ENCODE results near the gene EXD1. TPM values are rescaled to one million over a fixed set of nuclear protein-coding genes. Genes with fewer than 3 reads are reported as not detected.

EXD1 gene, protein sequence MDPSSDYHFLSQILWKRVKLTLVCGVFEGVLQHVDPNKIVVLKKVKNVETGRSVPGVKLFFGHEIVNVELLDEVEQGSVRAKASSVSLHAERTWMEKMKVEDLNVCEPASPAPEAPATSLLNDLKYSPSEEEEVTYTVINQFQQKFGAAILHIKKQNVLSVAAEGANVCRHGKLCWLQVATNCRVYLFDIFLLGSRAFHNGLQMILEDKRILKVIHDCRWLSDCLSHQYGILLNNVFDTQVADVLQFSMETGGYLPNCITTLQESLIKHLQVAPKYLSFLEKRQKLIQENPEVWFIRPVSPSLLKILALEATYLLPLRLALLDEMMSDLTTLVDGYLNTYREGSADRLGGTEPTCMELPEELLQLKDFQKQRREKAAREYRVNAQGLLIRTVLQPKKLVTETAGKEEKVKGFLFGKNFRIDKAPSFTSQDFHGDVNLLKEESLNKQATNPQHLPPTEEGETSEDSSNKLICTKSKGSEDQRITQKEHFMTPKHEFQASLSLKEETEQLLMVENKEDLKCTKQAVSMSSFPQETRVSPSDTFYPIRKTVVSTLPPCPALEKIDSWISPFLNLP
- not detected in 2 replicates for total RNA-seq

DNA sequence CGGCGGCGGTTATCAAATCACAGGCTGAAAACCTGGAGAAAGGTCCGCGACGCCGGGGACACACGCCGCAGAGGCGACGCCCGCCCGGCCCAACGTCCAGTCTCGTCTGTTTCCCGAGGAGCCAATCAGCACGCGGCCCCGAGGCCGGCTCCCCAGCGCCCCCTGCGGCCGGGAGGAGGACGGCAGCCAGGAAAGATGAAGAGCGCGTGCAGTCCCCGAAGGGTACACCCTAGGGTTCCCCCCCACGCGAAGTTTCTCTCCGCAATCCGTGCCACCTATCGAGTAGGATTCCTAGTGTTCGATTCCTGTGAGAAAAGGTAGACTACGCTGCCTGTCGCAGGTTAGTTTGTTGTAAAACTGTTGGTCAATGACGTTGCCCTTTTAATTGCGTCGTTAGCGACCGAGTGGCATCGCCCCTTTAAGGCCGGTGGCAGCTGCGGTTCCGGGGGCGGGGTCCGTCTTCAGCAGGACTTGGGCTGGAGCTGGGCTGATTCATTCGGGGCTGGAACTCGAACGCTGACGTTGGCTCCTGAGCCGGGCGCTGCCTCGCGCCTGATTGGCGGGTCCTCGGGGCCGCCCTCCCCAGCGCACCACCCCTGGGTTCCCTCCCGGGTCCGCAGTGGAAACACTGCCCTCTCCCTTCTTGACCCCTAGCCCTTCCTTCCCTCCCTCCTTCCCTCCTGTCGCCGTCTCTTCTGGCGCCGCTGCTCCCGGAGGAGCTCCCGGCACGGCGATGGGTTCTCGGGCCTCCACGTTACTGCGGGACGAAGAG lies at the start of gene EXD1, which contains the start of gene CHP1:
EXD1 (minus strand) TSS at position 108 of the 772 bp plus-strand sequence. CDS start 4,182 bp downstream, outside the sequence.
CHP1 (plus strand) TSS at position 619 of the 772 bp plus-strand sequence; CDS start at position 734, 115 bp downstream.
- H3K4me1 Mint-ChIP-seq = peaks cover 28% of the 10 kb centered on the region
- peak within 1 kb of the TSS; percentile 81 for H3K27ac Mint-ChIP-seq
- intact Hi-C loops (cut with micrococcal nuclease) = loop anchor here (1.0 kb wide), 9 partner anchors 28 to 324 kb away; partner anchors contain the start of genes CHAC1, INO80, NDUFAF1 and NUSAP1
- POLR2A ChIA-PET = interaction anchor here (0.5 to 2.5 kb wide), 22 partner anchors 9 to 1042 kb away, joined by 3 to 30 read pairs (median 3); partner anchors contain the start of genes C15orf62, CHAC1, GANC and INO80
- peaks cover 2% of the 10 kb centered on the region for H3K36me3 Mint-ChIP-seq (ENCODE audit: low read depth)
- peak; percentile 93 for DNase-seq
- CTCF ChIA-PET = interaction anchor here (0.6 to 1.6 kb wide), 9 partner anchors 23 to 324 kb away, joined by 3 to 6 read pairs (median 4); partner anchors contain the start of genes NUSAP1 and OIP5
- no peaks in the 10 kb centered on the region for H3K9me3 Mint-ChIP-seq
- H3K4me3 Mint-ChIP-seq = peak within 1 kb of the TSS; percentile 91
- ATAC-seq (ENCODE audit: low read depth) = peak; percentile 98
- TF ChIP-seq, protein P1, sequence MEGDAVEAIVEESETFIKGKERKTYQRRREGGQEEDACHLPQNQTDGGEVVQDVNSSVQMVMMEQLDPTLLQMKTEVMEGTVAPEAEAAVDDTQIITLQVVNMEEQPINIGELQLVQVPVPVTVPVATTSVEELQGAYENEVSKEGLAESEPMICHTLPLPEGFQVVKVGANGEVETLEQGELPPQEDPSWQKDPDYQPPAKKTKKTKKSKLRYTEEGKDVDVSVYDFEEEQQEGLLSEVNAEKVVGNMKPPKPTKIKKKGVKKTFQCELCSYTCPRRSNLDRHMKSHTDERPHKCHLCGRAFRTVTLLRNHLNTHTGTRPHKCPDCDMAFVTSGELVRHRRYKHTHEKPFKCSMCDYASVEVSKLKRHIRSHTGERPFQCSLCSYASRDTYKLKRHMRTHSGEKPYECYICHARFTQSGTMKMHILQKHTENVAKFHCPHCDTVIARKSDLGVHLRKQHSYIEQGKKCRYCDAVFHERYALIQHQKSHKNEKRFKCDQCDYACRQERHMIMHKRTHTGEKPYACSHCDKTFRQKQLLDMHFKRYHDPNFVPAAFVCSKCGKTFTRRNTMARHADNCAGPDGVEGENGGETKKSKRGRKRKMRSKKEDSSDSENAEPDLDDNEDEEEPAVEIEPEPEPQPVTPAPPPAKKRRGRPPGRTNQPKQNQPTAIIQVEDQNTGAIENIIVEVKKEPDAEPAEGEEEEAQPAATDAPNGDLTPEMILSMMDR (IDR thresholded peaks at IDR 0.05) = peak; percentile 99
- no peaks in the 10 kb centered on the region for H3K27me3 Mint-ChIP-seq

- ChIA-PET CTCF (no interaction called here), POLR2A (no interaction called here)
- Mint-ChIP-seq H3K36me3 (ENCODE audit: low read depth) (peaks cover 32% of the 10 kb centered on the region), H3K4me3 (no peak overlapping the region), H3K27me3 (no peaks in the 10 kb centered on the region), H3K27ac (peak overlapping the region; percentile 56), H3K9me3 (no peaks in the 10 kb centered on the region), H3K4me1 (peaks cover 19% of the 10 kb centered on the region)
- TF ChIP-seq, protein P1 (IDR thresholded peaks at IDR 0.05) = no peak
- ATAC-seq (ENCODE audit: low read depth) = no peak
- DNase-seq = no peak
- intact Hi-C loops (cut with micrococcal nuclease) = loop anchor here (5.0 kb wide), 2 partner anchors 138 to 1828 kb away; partner anchors contain the start of genes RTF1 and UBR1
Measured at GRCh38 chr15:41279535-41280283, 49.2 kb upstream of the EXD1 start.

- H3K27ac Mint-ChIP-seq = no peak overlapping the region
- TF ChIP-seq, protein P1 (IDR thresholded peaks at IDR 0.05) = no peak
- H3K4me1 Mint-ChIP-seq = peaks cover 12% of the 10 kb centered on the region
Measured at GRCh38 chr15:41278319-41278718, 47.8 kb upstream of the EXD1 start.

DNA sequence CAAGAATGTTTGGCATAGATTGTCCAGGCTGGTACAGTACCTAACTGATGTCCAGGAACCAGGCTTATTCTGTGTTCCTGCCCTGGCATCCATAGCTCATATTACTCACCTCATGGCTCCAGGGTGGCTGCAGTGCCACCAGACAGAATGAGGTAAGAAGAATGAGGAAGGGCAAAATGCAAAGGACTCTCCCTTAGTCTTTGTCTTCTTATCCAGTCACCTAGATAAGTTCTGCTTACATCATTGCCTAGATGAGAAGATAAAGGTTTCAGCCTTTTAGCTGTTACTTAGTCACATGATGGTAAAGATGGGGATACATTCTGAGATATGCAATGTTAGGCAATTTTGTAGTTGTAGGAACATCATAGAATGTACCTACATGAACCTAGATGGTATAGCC lies 46.3 kb upstream of the EXD1 start:
- H3K27me3 Mint-ChIP-seq = no peaks in the 10 kb centered on the region
- no peak overlapping the region for H3K4me3 Mint-ChIP-seq
- H3K4me1 Mint-ChIP-seq = peaks cover 2% of the 10 kb centered on the region
- H3K36me3 Mint-ChIP-seq (ENCODE audit: low read depth) = peaks cover 28% of the 10 kb centered on the region
- H3K9me3 Mint-ChIP-seq = no peaks in the 10 kb centered on the region
- CTCF ChIA-PET = no interaction called here
- DNase-seq (no peak), ATAC-seq (ENCODE audit: low read depth) (no peak)
- POLR2A ChIA-PET = no interaction called here
- TF ChIP-seq, protein P1 (IDR thresholded peaks at IDR 0.05) = no peak
- intact Hi-C loops (cut with micrococcal nuclease) = no loop called here
- no peak overlapping the region for H3K27ac Mint-ChIP-seq

More at GRCh38 chr15:41278319-41278718, 47.8 kb upstream of the EXD1 start:
- intact Hi-C loops (cut with micrococcal nuclease) = no loop called here
- DNase-seq (no peak), ATAC-seq (ENCODE audit: low read depth) (no peak)
- Mint-ChIP-seq H3K36me3 (ENCODE audit: low read depth) (peaks cover 28% of the 10 kb centered on the region), H3K9me3 (no peaks in the 10 kb centered on the region), H3K27me3 (no peaks in the 10 kb centered on the region), H3K4me3 (no peak overlapping the region)
- ChIA-PET CTCF (no interaction called here), POLR2A (interaction anchor here (0.6 to 0.7 kb wide), 3 partner anchors 10 to 325 kb away, joined by 3 to 5 read pairs (median 4); partner anchors contain the start of gene CHP1)
